Measurements from ENCODE around the gene UNC5C.

Gene UNC5C

DNA sequence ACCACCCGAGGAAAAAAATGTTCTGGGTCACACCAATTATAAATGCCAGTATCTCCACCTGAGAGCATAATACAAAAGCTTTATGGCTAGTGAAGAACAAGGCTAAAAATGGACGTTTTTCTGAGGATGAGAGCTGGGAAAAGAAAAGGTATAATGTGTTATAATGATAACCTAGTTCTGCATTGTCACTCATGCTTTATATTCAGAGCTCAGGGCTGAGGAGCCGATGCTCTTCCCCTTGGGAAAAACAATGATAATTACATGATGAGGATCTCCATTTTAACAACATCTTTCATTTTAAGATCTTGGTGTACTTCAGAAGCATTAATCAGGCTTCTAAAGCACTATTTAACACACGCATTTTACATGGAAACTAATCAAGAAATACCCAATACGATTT is 333.7 kb downstream of the UNC5C start:
- H3K9me3 ChIP-seq (ENCODE audit: low read length): no peaks in the 10 kb centered on the region
- no peak overlapping the region for H2AFZ ChIP-seq (ENCODE audit: low read length)
- no peaks in the 10 kb centered on the region for H3K4me1 ChIP-seq (ENCODE audit: insufficient read depth, low read length, severe bottlenecking)
- no peak overlapping the region for H3K9ac ChIP-seq (ENCODE audit: low read length)
- no peak overlapping the region for H3K4me3 ChIP-seq (ENCODE audit: low read depth, low read length, poor library complexity, severe bottlenecking)
- no peak overlapping the region for H3K4me2 ChIP-seq (ENCODE audit: low read length)
- H3K27ac ChIP-seq (ENCODE audit: low read depth, low read length, poor library complexity, severe bottlenecking): no peak overlapping the region
- no peaks in the 10 kb centered on the region for H3K79me2 ChIP-seq (ENCODE audit: insufficient read depth, low read length)
- H3K9me2 ChIP-seq (ENCODE audit: low read depth, low read length): no peaks in the 10 kb centered on the region
- H3F3A ChIP-seq (ENCODE audit: insufficient read depth, low read length): no peaks in the 10 kb centered on the region
- H3K36me3 ChIP-seq (ENCODE audit: insufficient read depth, low read length): no peaks in the 10 kb centered on the region
- no peak for TF ChIP-seq EZH2 (IDR thresholded peaks at IDR 0.05; ENCODE audit: borderline replicate concordance, low read length)
- TF ChIP-seq, protein P1, sequence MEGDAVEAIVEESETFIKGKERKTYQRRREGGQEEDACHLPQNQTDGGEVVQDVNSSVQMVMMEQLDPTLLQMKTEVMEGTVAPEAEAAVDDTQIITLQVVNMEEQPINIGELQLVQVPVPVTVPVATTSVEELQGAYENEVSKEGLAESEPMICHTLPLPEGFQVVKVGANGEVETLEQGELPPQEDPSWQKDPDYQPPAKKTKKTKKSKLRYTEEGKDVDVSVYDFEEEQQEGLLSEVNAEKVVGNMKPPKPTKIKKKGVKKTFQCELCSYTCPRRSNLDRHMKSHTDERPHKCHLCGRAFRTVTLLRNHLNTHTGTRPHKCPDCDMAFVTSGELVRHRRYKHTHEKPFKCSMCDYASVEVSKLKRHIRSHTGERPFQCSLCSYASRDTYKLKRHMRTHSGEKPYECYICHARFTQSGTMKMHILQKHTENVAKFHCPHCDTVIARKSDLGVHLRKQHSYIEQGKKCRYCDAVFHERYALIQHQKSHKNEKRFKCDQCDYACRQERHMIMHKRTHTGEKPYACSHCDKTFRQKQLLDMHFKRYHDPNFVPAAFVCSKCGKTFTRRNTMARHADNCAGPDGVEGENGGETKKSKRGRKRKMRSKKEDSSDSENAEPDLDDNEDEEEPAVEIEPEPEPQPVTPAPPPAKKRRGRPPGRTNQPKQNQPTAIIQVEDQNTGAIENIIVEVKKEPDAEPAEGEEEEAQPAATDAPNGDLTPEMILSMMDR (IDR thresholded peaks at IDR 0.05; ENCODE audit: low read length): no peak
- no peaks in the 10 kb centered on the region for H4K20me1 ChIP-seq (ENCODE audit: insufficient read depth, low read length)
- H3K27me3 ChIP-seq (ENCODE audit: insufficient read depth, low read length): no peaks in the 10 kb centered on the region

DNA sequence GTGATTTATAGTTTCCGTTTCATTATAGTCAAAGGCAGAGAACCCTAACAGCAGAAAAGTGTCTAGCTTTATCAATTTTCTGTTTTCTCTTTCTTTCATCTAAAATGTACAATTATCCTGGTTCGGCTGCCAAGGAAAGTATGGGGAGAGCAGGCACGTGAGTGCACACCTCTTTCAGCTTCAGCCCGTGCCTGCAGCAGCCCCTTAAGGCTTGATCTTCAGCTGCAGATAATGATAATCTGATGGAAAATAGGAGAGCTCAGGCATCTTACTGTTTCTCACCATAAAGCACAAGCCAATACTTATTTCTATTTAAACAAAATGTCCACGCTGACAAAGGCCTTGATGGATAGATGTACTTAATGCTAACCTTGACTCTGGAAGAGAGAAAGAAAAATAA is 334.4 kb downstream of the UNC5C start:
- no peaks in the 10 kb centered on the region for H3K9me2 ChIP-seq (ENCODE audit: low read depth, low read length)
- H3K79me2 ChIP-seq (ENCODE audit: insufficient read depth, low read length): no peaks in the 10 kb centered on the region
- H3K36me3 ChIP-seq (ENCODE audit: insufficient read depth, low read length): no peaks in the 10 kb centered on the region
- H3K9ac ChIP-seq (ENCODE audit: low read length): no peak overlapping the region
- no peak overlapping the region for H3K4me2 ChIP-seq (ENCODE audit: low read length)
- TF ChIP-seq, protein P1 (IDR thresholded peaks at IDR 0.05; ENCODE audit: low read length): no peak
- TF ChIP-seq EZH2 (IDR thresholded peaks at IDR 0.05; ENCODE audit: borderline replicate concordance, low read length): no peak
- H3K9me3 ChIP-seq (ENCODE audit: low read length): no peaks in the 10 kb centered on the region
- no peaks in the 10 kb centered on the region for H4K20me1 ChIP-seq (ENCODE audit: insufficient read depth, low read length)
- no peaks in the 10 kb centered on the region for H3K4me1 ChIP-seq (ENCODE audit: insufficient read depth, low read length, severe bottlenecking)
- no peak overlapping the region for H3K4me3 ChIP-seq (ENCODE audit: low read depth, low read length, poor library complexity, severe bottlenecking)
- no peaks in the 10 kb centered on the region for H3F3A ChIP-seq (ENCODE audit: insufficient read depth, low read length)
- no peak overlapping the region for H2AFZ ChIP-seq (ENCODE audit: low read length)
- H3K27me3 ChIP-seq (ENCODE audit: insufficient read depth, low read length): no peaks in the 10 kb centered on the region
- no peak overlapping the region for H3K27ac ChIP-seq (ENCODE audit: low read depth, low read length, poor library complexity, severe bottlenecking)

DNA sequence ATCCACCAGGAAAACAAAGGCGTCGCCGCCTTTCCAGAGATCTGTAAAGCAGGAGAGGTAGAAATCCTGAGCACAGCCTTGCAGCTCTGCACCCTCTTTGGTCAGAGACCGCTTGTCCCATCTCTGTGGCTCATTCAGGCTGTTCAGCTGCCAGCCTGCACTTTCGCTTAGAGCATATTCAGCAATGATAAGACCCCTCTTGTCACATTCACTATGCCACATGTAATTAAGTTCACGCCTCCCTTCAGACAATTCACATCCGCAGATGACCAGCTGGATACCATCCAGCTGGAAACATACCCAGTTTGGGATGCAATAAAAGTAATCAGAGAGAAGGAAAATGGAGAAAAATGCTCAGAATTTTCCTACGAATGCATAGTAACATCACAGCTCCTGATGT is 335.4 kb downstream of the UNC5C start:
- Histone ChIP-seq H3K79me2 (ENCODE audit: insufficient read depth, low read length) (no peaks in the 10 kb centered on the region), H3K4me1 (ENCODE audit: insufficient read depth, low read length, severe bottlenecking) (no peaks in the 10 kb centered on the region), H3K9me3 (ENCODE audit: low read length) (no peaks in the 10 kb centered on the region), H3K9me2 (ENCODE audit: low read depth, low read length) (no peaks in the 10 kb centered on the region), H3K9ac (ENCODE audit: low read length) (no peak overlapping the region), H3K27ac (ENCODE audit: low read depth, low read length, poor library complexity, severe bottlenecking) (no peak overlapping the region), H4K20me1 (ENCODE audit: insufficient read depth, low read length) (no peaks in the 10 kb centered on the region), H3K4me3 (ENCODE audit: low read depth, low read length, poor library complexity, severe bottlenecking) (no peak overlapping the region), H3F3A (ENCODE audit: insufficient read depth, low read length) (no peaks in the 10 kb centered on the region), H3K4me2 (ENCODE audit: low read length) (no peak overlapping the region), H3K27me3 (ENCODE audit: insufficient read depth, low read length) (no peaks in the 10 kb centered on the region), H3K36me3 (ENCODE audit: insufficient read depth, low read length) (no peaks in the 10 kb centered on the region), H2AFZ (ENCODE audit: low read length) (no peak overlapping the region)
- TF ChIP-seq, protein P1 (IDR thresholded peaks at IDR 0.05; ENCODE audit: low read length): no peak
- TF ChIP-seq EZH2 (IDR thresholded peaks at IDR 0.05; ENCODE audit: borderline replicate concordance, low read length): no peak
